Neural crest cell (in vitro differentiated cells): ENCODE data around the gene GOT1. TPM values are rescaled to one million over a fixed set of nuclear protein-coding genes. Genes with fewer than 3 reads are reported as not detected.

ENCODE experiments used
- DNase-seq: peaks from one replicate; pipeline ENCODE4 v3.0.0; 2021; ENCODE audit warnings: low read depth, mixed read lengths, low spot score
- H3K27ac Mint-ChIP-seq: one replicate; pipeline ENCODE4 v1.8.0; 2021; ENCODE audit warnings: mild to moderate bottlenecking, mixed read lengths; ENCODE audit not compliant: unreplicated experiment
- H3K27me3 Mint-ChIP-seq: 2 replicates; pipeline ENCODE4 v1.8.0; 2021; ENCODE audit warnings: low read depth, mild to moderate bottlenecking, mixed read lengths
- H3K36me3 Mint-ChIP-seq: 2 replicates; pipeline ENCODE4 v1.8.0; 2021; ENCODE audit warnings: low read depth, mild to moderate bottlenecking, mixed read lengths
- H3K4me1 Mint-ChIP-seq: 2 replicates; pipeline ENCODE4 v1.8.0; 2021; ENCODE audit warnings: mixed read lengths
- H3K4me3 Mint-ChIP-seq: one replicate; pipeline ENCODE4 v1.8.0; 2021; ENCODE audit warnings: mild to moderate bottlenecking, mixed read lengths
- H3K9me3 Mint-ChIP-seq: 2 replicates; pipeline ENCODE4 v1.8.0; 2021; ENCODE audit warnings: mixed read lengths
- total RNA-seq: library from RNA; stranded (reverse); gene quantifications from 2 replicates; pipeline ENCODE4 v1.2.1, GENCODE V29; 2021
- TF ChIP-seq, protein P1 (sequence below): fragments of 200-600 bp; sonication (generic); conservative IDR thresholded peaks from 2 replicates; pipeline ENCODE4 v1.5.0; 2021; ENCODE audit warnings: antibody characterized with exemption, mild to moderate bottlenecking

The GOT1 gene
- total RNA-seq, 1 donor from 2014 or later = 30.8 TPM

DNA sequence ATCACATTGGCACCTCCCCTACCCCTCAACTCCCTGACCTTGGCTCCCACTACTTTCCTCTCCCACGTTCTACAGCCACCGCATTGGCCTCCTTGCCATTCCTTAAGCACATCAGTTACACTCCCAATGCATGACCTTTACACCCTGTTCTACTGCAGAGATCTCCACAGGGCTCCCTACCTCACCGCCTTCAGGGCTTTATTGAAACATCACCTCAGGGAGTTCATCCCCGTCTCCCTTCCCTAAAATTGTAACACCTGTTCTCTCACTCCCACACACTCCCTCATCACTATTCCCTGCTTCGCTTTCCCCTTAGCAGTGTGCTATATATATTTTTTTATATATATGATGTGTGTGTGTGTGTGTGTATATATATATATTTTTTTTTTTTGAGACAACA lies 82.8 kb downstream of the GOT1 start:
- Mint-ChIP-seq H3K9me3 (no peaks in the 10 kb centered on the region), H3K27ac (no peak overlapping the region), H3K36me3 (no peaks in the 10 kb centered on the region), H3K27me3 (peaks cover 18% of the 10 kb centered on the region), H3K4me1 (no peaks in the 10 kb centered on the region), H3K4me3 (no peak overlapping the region)
- TF ChIP-seq, protein P1, sequence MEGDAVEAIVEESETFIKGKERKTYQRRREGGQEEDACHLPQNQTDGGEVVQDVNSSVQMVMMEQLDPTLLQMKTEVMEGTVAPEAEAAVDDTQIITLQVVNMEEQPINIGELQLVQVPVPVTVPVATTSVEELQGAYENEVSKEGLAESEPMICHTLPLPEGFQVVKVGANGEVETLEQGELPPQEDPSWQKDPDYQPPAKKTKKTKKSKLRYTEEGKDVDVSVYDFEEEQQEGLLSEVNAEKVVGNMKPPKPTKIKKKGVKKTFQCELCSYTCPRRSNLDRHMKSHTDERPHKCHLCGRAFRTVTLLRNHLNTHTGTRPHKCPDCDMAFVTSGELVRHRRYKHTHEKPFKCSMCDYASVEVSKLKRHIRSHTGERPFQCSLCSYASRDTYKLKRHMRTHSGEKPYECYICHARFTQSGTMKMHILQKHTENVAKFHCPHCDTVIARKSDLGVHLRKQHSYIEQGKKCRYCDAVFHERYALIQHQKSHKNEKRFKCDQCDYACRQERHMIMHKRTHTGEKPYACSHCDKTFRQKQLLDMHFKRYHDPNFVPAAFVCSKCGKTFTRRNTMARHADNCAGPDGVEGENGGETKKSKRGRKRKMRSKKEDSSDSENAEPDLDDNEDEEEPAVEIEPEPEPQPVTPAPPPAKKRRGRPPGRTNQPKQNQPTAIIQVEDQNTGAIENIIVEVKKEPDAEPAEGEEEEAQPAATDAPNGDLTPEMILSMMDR = no peak
- DNase-seq = no peak

Other genes with a start within 250 kb of the GOT1 start
- gene HPSE2, start 194.8 kb downstream of the GOT1 start, total RNA-seq = not detected in 2 replicates
- gene CNNM1, start 101.3 kb downstream of the GOT1 start, total RNA-seq = 1.6 and 2.0 TPM in 2 replicates
- gene NKX2-3, start 102.3 kb upstream of the GOT1 start, total RNA-seq = not detected in 2 replicates
- gene SLC25A28, start 189.8 kb upstream of the GOT1 start, total RNA-seq = 28.4 and 40.2 TPM in 2 replicates
- 23.9 and 24.9 TPM in 2 replicates for gene ENTPD7, start 228.9 kb upstream of the GOT1 start, total RNA-seq